ENCODE results near the gene RNU6-7.
A peak's percentile ranks its signal among the peaks of the same experiment; 100 is the strongest.

RNU6-7 gene

GRCh38 chr14:32197919-32198318 lies 3.9 kb upstream of the RNU6-7 start:
- TF ChIP-seq POLR2A (IDR thresholded peaks at IDR 0.05; ENCODE audit: low read length), result no peak
- no peak for TF ChIP-seq GATA1 (IDR thresholded peaks at IDR 0.05; ENCODE audit: low read depth, low read length)
- DNase-seq, result no peak

- TF ChIP-seq GATA1 (IDR thresholded peaks at IDR 0.05; ENCODE audit: low read depth, low read length), result no peak
- TF ChIP-seq POLR2A (IDR thresholded peaks at IDR 0.05; ENCODE audit: low read length), result no peak
- no peak for DNase-seq
These were observed 1.3 kb upstream of the RNU6-7 start for GRCh38 chr14:32200368-32201192.

GRCh38 chr14:32201193-32201815 lies 541 bp upstream of the RNU6-7 start:
- DNase-seq, result peak; percentile 72 to 82
- TF ChIP-seq GATA1 (IDR thresholded peaks at IDR 0.05; ENCODE audit: low read depth, low read length) (no peak), POLR2A (IDR thresholded peaks at IDR 0.05; ENCODE audit: low read length) (no peak)

GRCh38 chr14:32202491-32202997 lies 699 bp downstream of the RNU6-7 start:
- peak in 1 of 2 experiments; percentile 37 for DNase-seq
- no peak for TF ChIP-seq POLR2A (IDR thresholded peaks at IDR 0.05; ENCODE audit: low read length)
- TF ChIP-seq GATA1 (IDR thresholded peaks at IDR 0.05; ENCODE audit: low read depth, low read length), result no peak

GRCh38 chr14:32202998-32203882 lies 1.4 kb downstream of the RNU6-7 start, which contains the start of gene RNU6-8:
Gene RNU6-8 (minus strand): TSS chr14:32203269.
- DNase-seq, result peak; percentile 90 to 93
- TF ChIP-seq POLR2A (IDR thresholded peaks at IDR 0.05; ENCODE audit: low read length) (no peak), GATA1 (IDR thresholded peaks at IDR 0.05; ENCODE audit: low read depth, low read length) (no peak)

- no peak for TF ChIP-seq POLR2A (IDR thresholded peaks at IDR 0.05; ENCODE audit: low read length)
- no peak for TF ChIP-seq GATA1 (IDR thresholded peaks at IDR 0.05; ENCODE audit: low read depth, low read length)
These were observed 2.1 kb downstream of the RNU6-7 start for GRCh38 chr14:32203928-32204357.

GRCh38 chr14:32205554-32205953 lies 3.7 kb downstream of the RNU6-7 start:
- TF ChIP-seq POLR2A (IDR thresholded peaks at IDR 0.05; ENCODE audit: low read length), result no peak
- TF ChIP-seq GATA1 (IDR thresholded peaks at IDR 0.05; ENCODE audit: low read depth, low read length), result no peak

More at GRCh38 chr14:32203928-32204357, 2.1 kb downstream of the RNU6-7 start:
- DNase-seq, result peak in 1 of 2 experiments; percentile 38

GRCh38 chr14:32205984-32206383 lies 4.1 kb downstream of the RNU6-7 start:
- DNase-seq, result no peak
- TF ChIP-seq GATA1 (IDR thresholded peaks at IDR 0.05; ENCODE audit: low read depth, low read length) (no peak), POLR2A (IDR thresholded peaks at IDR 0.05; ENCODE audit: low read length) (no peak)

More at GRCh38 chr14:32205554-32205953, 3.7 kb downstream of the RNU6-7 start:
- no peak for DNase-seq

- DNase-seq, result no peak
- TF ChIP-seq POLR2A (IDR thresholded peaks at IDR 0.05; ENCODE audit: low read length) (no peak), GATA1 (IDR thresholded peaks at IDR 0.05; ENCODE audit: low read depth, low read length) (no peak)
These were observed 4.7 kb downstream of the RNU6-7 start for GRCh38 chr14:32206552-32206951.

GRCh38 chr14:32208490-32208889 lies 6.6 kb downstream of the RNU6-7 start:
- no peak for DNase-seq
- TF ChIP-seq GATA1 (IDR thresholded peaks at IDR 0.05; ENCODE audit: low read depth, low read length) (no peak), POLR2A (IDR thresholded peaks at IDR 0.05; ENCODE audit: low read length) (no peak)

GRCh38 chr14:32209471-32209870 lies 7.6 kb downstream of the RNU6-7 start:
- no peak for TF ChIP-seq POLR2A (IDR thresholded peaks at IDR 0.05; ENCODE audit: low read length)
- no peak for TF ChIP-seq GATA1 (IDR thresholded peaks at IDR 0.05; ENCODE audit: low read depth, low read length)
- no peak for DNase-seq

GRCh38 chr14:32211068-32211404 lies 9.2 kb downstream of the RNU6-7 start:
- no peak for DNase-seq
- no peak for TF ChIP-seq GATA1 (IDR thresholded peaks at IDR 0.05; ENCODE audit: low read depth, low read length)
- TF ChIP-seq POLR2A (IDR thresholded peaks at IDR 0.05; ENCODE audit: low read length), result no peak

- TF ChIP-seq GATA1 (IDR thresholded peaks at IDR 0.05; ENCODE audit: low read depth, low read length) (no peak), POLR2A (IDR thresholded peaks at IDR 0.05; ENCODE audit: low read length) (no peak)
- DNase-seq, result no peak
These were observed 11.0 kb downstream of the RNU6-7 start for GRCh38 chr14:32212833-32213232.

All from erythroblast (primary cell).